HG03097 (cell line): Measurements from ENCODE around the gene ZBTB2.
A peak's percentile ranks its signal among the peaks of the same experiment; 100 is the strongest.
"Not testable (repeated sequence)": the region's sequence is repeated elsewhere in the genome, so short reads cannot be mapped to it uniquely, and the experiment has no call there.

ENCODE experiments used
- ATAC-seq: cut with Tn5 transposase; IDR thresholded peaks from one replicate; pipeline ENCODE4 v1.9.1; 2021; ENCODE audit not compliant: unreplicated experiment, low FRiP score

The ZBTB2 gene

DNA sequence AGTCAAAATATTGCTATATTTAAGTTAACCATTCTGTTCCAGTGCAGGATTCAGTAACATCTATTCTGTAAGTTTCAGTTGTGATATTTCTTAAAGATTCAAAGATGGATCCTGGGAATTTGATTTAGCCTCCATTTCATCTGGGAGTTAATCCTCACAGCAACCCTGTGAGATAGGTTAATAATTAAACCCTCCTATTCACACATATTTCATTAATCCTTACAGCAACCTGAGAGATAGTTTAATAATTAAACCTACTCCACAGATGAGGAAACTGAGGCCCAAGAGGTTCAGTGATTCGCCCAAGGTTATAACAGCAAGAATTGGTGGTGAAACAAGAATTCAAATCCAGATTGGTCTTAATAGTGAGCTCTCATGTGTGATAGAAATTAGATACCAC lies 10.9 kb upstream of the ZBTB2 start:
- ATAC-seq = no peak

DNA sequence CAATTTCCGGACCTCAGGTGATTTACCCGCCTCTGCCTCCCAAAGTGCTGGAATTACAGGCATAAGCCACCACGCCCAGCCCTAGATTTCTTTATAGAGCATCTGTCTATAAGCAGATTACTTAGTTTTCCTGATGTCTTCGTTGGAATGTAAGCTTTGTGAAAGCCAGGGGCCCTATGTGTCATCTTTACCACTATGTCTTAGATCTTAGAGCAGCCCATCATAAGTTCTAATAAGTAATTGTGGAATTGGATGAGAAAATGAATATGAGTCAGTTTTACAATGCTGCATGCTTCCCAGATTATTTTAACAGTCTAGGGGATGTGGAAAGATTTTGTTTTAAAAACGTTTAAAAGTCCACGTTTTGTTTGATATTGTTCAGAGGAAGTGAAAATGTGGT lies 9.1 kb upstream of the ZBTB2 start:
- ATAC-seq = no peak

DNA sequence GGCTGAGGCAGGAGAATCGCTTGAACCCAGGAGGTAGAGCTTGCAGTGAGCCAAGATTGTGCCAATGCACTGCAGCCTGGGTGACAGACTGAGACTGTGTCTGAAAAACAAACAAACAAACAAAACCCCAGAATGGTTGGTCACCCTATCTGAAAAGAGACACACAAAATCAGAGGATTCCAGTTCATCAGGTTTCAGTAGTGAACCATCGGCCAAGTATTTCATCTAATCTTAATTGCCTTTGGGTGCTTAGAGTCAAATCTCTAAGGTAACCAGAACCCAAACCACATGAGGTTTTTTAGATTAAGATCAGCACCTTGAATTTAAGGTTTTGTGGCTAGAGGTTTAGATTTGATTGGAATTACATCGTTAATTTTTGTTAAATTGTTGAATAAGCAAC lies 8.3 kb upstream of the ZBTB2 start:
- no peak for ATAC-seq

DNA sequence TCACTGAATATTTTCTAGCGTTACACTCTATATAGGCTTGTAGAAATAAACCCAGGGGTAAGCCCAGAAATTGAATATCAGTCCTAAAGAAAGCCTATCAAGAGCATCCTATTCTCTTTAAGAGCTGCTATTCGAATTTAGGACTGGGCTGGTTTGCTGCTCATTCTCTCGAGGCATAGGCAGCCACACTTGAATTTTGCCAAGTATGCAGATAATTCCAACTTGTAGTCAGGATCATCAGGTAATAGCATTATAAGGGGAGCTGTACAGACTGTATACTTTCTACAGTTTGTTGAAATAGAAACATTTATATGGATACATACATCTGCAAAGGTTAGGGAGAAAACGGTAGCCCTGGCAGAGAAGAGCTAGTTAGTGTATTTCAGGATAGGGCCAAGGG lies 2.1 kb upstream of the ZBTB2 start:
- ATAC-seq = no peak

DNA sequence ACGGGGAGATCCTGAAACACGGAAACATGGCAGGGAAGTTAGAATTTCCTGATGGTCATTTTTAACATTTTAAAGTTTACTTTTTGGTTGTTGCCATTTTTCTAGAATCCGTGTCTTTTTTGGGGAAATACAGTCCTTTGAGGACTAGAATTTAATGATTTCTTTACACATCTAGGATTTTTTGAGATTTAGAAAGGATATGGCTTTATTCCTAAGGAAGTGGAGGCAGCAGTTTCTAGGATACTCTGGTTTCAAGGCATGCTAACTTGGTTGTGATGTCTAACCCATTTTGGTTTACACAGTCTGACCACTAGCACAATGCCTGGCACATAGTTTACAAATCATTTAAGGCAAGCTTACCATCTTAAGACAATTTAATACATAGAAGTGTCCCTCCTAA lies 1.1 kb upstream of the ZBTB2 start:
- ATAC-seq = no peak

DNA sequence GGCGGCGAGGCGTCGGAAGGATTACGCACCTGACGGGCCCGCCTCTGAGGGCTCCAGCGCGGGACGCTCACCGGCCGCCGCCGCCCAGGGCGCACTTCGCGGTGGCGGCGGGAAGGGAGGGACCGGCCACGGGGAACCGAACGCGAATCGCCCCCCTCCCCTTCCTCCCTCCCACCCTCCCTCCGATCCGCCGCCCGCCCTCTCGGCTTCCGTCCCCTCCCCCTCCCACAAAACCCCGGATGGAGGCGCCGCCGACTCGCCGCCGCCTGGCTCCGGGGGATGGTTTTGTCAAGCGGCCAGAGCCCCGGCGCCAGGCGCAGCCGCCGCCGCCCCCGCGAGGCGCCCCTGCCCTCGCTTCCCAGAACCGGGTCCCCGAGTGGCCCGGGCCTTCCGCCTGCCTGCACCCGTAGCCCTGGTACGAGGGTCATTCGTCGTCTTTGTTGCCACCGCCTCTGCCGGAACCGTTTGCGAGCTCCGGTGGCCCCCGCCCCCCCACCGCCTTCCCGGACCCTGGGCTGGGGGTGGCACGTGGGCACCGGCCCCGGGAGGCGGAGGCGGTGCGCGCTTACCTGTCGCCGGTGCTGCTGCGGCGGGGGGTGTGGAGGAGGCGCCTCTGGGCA lies 398 bp downstream of the ZBTB2 start:
- peak; percentile 4 for ATAC-seq

DNA sequence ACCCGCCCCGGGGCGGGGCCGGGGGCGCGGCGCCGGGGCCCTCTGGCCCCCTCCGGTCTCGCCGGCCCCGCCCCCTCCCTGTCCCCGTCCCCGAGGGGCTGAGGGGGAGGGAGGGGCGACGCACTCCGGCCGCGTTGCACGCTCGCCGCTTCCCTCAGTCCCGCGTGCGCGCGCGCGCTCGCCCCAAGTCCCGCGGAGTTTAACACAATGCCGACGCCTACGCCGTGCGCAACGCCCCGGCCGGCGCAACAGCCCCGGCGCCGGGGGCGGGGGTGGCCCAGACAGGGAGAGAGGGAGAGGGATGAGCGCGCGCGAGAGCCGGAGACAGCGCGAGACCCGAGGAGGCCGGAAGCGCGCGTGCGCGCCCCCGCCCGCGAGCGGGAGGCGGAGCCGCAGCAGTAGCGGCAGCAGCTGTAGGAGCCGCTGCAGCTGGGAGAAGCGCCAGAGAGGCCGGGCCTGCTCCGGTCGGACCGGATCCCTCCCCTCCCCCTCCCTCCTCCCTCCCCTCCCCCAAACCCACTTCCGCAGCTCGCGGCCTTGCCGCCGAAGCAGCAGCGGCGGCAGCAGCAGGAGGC lies 996 bp downstream of the ZBTB2 start:
- ATAC-seq = peak; percentile 89

DNA sequence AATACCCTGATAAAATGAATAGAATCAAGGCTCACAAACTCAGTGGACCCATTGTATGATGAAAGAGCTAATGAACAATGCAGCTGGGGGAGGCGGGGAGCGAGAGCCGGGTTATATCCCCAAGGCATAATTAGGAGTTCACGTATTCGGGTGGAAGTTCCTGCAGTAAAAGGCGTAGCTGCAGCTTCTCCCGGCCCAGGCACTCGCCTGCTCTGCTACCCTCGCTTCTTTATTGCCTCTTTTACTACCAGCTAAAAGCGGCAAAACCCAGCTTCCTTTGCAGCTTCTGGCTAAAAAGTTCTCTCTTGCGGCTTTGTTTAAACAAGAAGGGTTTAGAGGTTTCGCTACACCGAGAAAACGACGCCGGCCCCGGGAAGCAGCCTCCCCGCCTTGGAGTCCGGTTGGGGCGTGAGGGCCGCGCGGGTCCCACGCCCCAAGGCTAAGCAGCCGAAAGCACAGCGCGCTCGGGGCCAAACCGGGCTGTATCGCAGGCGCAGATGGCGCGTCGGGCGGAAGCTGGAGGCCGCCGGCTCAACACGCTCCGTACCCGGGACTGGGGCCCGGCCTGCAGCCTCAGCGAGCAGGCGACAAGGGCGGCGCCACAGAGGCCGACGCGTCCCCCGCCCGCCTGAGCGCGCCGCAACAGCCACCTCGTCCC lies 1.6 kb downstream of the ZBTB2 start:
- ATAC-seq = peak; percentile 65

DNA sequence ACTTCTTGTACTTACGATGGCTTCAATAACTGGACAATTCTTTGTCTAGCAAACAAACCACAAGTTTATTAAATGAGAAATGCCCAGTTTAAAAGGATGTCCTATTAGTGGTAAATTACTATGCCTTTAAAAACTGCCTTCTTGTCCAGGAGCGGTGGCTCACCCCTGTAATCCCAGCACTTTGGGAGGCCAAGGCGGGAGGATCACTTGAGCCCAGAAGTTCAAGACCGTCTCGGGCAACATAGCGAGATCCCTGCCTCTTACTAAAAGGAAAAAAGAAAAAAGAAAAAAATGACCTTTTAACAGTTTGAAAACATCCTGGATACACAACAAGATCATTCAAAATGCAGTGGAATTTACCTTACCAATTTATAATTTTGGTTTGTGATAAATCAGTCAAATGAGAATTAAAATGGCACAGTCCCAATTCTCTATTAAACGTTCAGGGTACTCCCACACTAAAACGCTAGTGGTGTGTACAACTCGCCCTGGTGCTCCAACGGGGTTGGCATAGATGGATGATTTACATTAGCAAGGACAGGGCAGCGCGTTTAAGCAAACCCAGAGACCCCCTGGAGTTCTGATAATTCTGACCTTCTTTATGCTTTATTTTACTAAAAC lies 2.3 kb downstream of the ZBTB2 start:
- ATAC-seq = no peak

DNA sequence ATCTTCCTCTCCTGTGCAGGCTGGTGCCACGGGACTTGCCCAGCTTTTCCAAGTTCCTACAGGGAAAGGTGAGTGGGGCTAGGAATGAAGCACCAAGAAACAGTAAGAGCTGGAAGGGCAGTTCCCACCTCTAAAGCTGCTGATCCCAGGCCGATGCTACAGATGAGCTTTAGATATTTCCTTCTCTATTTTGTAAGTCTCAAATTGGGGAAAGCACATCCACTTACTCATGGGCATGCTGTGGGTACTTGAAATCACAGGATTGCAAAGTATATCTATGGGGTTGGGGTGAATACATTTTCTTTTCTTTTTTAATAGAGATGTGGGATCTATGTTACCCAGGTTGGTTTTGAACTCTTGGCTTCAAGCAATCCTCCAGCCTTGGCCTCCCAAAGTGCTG lies 3.1 kb downstream of the ZBTB2 start:
- ATAC-seq = no peak

DNA sequence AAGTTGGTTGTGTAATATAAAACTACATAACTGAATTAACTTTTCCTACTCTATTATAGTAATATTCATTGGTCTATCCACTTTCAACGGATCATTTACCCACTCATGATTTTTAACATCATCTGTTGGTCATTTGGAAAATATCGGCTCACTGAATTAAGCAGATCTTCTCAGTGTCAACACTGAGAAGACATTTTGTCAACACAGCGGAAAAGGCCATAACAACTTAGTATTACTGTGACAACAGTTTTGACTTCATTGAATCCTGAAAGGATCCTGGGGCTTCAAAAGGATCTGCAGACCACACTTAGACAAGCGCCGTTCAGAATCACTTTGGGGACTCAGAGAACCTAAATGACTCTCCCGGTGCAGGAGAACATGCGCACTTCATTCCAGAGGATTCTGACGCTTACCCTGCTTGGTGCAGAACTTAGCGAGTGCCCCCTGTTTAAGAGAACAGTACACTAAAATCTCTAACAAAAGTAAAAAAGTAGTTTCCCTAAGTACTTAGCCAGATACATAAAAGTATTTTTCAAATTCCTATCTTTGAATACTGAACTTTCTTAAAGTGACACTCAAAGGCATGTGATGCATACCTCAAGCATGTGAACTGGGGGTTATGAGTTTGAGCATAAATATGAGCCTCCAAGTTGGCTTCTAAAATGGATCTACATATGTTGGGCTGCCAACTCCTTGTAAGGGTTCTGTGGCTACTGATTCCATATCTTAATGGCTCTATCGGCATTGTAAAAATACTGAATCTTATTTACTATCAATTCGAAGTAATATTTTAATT lies 4.0 kb downstream of the ZBTB2 start:
- ATAC-seq = no peak

DNA sequence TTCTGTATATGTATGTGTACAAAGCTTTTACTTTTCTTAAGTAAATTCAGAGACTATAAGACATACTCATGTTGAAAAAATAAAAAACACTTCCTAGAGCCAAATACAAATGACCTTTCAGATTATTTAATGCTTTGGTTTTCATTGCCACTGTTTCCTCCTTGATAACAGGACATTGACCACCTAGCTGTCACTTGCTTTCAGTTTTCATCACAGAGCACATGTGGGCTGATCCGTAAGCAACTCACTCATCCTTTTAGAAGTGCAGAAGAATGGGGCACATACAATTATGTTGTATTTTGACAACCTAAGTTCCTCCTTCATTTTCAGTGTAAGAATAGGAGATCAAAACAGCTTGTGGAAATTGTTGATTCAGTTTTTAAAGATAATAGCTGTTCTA lies 6.2 kb downstream of the ZBTB2 start:
- no peak for ATAC-seq

DNA sequence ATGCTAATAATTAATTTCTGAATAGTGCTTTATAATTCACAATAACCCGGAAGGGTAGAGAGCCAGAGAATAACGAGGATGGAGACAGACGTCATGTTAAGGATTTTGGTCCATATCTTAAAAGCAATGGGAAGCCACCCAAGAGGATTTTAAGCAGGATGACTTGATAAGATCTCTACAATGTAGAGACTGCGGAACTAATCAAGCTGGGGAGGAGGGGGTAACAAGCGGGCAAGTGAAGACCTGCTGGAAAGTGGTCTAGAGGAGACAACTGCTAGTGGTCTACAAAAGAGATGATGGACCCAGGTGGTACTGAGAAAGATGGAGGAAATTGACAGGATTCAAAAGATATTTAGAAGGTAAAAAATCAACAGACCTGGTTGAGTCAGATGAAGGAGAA lies 7.2 kb downstream of the ZBTB2 start:
- ATAC-seq = no peak

DNA sequence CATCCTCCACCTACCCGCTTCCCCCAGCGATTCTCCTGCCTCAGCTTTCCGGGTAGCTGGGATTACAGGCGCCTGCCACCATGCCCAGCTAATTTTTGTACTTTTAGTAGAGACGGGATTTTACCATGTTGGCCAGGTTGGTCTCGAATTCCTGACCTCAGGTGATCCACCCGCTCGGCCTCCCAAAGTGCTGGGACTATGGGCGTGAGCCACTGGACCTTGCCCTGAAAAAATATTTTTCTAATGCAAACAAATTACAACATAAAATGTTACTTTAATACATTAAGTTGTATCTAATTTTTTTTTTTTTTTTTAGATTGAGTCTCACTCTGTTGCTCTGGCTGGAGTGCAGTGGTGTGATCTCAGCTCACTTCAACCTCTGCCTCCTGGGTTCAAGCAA lies 8.7 kb downstream of the ZBTB2 start:
- ATAC-seq = not testable (repeated sequence)

DNA sequence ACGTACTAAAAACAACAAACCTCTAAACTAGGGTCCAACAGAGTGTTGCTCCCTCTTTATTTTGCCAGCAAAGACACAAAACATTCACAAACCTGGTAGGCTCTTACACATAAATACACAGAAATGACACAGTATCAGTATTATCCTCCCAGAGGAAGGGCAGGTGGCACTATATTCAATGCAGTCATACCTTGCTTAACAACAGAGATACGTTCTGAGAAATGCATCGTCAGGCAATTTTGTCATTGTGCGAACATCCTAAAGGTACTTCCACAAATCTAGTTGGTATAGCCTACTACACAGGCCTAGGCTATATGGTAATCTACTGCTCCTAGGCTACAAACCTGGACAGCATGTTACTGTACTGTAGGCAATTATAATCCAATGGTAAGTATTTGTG lies 9.6 kb downstream of the ZBTB2 start:
- no peak for ATAC-seq

DNA sequence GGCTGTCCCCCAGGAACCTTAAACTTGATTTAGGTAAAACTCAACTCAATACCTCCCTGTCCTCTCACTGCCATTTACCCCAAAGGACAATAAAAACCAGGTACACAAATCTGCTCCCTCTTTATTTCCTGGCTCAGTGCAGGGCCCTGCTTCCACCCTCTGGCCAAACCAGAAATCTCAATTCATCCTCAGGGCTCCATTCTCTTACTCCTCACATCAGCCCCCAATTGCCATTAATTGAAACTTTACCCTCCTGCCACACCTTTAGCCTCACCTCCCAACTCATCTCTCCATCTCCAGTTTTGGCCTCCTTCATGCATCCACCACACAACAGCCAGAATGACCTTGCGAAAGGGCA lies 10.5 kb downstream of the ZBTB2 start:
- no peak for ATAC-seq

DNA sequence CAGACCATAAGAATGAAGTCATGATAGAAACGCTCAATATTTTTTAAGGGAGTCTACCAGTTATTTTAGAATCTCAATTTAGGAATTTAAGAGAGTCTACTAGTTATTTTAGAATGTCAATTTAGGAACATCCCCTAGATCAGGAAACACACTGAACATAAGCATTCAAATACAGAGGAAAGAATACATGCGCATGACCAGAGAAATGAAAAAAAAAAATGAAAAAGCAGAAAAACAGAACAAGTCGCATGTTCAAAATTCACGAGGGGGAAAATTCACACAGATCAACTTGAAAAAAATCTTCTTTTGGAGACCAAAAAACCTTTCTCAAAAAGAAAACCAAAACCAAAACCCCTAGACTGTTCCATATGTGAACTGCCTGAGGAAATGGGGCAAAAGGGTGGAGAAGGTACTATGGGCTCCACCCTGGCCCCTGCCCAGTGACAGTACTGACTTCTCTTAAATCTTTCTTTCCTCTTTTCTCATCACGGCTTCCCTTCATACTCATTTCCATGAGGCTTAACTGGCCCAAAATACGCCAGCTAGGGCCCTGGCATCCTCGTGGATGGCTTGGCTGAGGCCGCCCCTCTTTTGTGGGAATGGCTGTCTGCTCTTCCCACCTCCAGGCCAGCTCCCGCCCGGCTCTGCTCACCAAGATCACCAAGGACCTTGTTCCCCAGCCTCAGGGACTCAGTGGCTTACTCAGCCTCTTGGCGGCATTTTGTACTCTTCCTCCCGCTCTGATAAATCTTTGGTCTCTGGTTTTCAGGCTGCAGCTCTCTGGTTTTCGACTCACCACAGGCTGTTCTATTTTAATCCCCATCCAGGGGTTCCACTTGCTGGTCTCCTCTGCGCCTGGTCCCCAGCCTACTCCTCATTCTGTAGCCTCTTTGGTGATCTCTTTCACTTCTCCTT lies 11.2 kb downstream of the ZBTB2 start:
- ATAC-seq = no peak

DNA sequence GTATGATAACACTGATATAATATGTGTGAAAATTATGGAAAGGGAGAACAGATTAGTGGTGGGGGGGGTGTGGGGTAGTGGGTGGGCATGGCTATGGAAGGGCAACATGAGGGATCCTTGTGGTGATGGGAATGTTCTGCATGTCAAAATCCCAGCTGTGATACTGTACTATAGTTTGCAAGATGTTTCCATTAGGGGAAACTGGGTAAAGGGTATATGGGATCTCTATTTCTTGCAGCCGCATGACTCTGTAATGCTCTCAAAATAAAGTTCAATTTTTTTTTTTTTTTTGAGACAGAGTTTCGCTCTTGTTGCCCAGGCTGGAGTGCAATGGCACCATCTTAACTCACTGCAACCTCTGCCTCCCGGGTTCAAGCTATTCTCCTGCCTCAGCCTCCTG lies 14.3 kb downstream of the ZBTB2 start:
- ATAC-seq = no peak

DNA sequence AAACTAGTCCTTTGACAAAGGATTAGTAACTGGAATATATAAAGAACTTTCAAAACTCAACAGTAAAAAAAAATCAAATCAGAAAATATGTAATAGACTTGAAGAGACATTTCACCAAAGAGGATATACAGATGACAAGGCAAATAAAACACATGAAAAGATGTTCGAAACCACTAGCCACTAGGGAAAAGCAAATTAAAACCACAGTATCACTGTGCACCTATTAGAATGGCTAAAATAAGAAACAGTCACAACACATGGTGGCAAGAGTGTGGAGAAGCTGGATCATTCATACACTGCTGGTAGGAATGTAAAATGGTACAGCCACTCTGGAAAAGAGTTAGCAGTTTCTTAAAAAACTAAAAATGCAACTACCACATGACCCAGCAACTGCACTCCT lies 14.9 kb downstream of the ZBTB2 start:
- no peak for ATAC-seq

DNA sequence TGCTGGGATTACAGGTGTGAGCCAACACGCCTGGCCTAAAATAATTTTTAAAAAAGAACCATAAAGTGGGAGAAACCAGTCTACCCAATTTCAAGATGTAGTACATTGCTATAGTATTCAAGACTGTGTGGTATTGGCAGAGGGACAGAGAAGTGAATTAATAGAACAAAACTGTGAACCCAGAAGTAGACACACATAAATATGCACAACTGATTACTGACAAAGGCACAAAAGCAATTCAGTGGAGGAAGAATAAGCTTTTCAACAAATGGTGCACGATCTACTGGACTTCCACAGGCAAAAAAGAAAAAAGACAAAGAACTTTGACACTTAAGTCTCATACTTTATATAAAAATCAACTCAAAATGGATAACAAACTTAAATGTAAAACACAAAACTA lies 15.5 kb downstream of the ZBTB2 start:
- ATAC-seq = no peak
